Choroid plexus epithelial cell (primary cell): Measurements from ENCODE around the gene TSPAN12.

Experiments used
- DNase-seq: peaks from one replicate; pipeline ENCODE4 v3.0.0-alpha.2; 2010; ENCODE audit warnings: low read depth
- H3K4me3 ChIP-seq: 2 replicates; pipeline ENCODE4 v1.5.1; 2011; ENCODE audit warnings: low read depth, mild to moderate bottlenecking, control low read depth, low read length, moderate library complexity
- CTCF ChIP-seq: conservative IDR thresholded peaks from 2 replicates; pipeline ENCODE4 v1.5.1; 2011; ENCODE audit warnings: low read depth, mild to moderate bottlenecking, control low read depth, inconsistent platforms, low read length, moderate library complexity

The TSPAN12 gene

GRCh38 chr7:120760050-120760449 lies 97.9 kb downstream of the TSPAN12 start:
- no peak overlapping the region for H3K4me3 ChIP-seq
- DNase-seq: no peak
- no peak for TF ChIP-seq CTCF

GRCh38 chr7:120743128-120743527 lies 114.8 kb downstream of the TSPAN12 start:
- no peak for TF ChIP-seq CTCF
- H3K4me3 ChIP-seq: no peak overlapping the region
- DNase-seq: no peak

GRCh38 chr7:120742372-120742771 lies 115.6 kb downstream of the TSPAN12 start:
- no peak for DNase-seq
- no peak for TF ChIP-seq CTCF
- no peak overlapping the region for H3K4me3 ChIP-seq

GRCh38 chr7:120741371-120742042 lies 116.4 kb downstream of the TSPAN12 start:
- no peak for DNase-seq
- no peak for TF ChIP-seq CTCF
- no peak overlapping the region for H3K4me3 ChIP-seq

- DNase-seq: peak; percentile 58
- no peak overlapping the region for H3K4me3 ChIP-seq
- no peak for TF ChIP-seq CTCF
Observed at GRCh38 chr7:120740348-120740747, 117.6 kb downstream of the TSPAN12 start.

- TF ChIP-seq CTCF: no peak
- H3K4me3 ChIP-seq: no peak overlapping the region
- DNase-seq: no peak
Observed at GRCh38 chr7:120738816-120739215, 119.1 kb downstream of the TSPAN12 start.
